HepG2 (cell line): Measurements from ENCODE around the gene MME. TPM values are rescaled to one million over a fixed set of nuclear protein-coding genes. Genes with fewer than 3 reads are reported as not detected.

ENCODE experiments used
- ATAC-seq: fragments of 200-7000 bp; cut with Tn5 transposase; 3 replicates; pipeline ENCODE4 v1.9.1; 2020; ENCODE audit warnings: mild to moderate bottlenecking, moderate library complexity
- BruUV-seq: library from RNA; stranded (reverse); fragments of 400-500 nt; replicated peaks from 2 replicates; lab custom pipeline; 2021; lab: Mats Ljungman, UMichigan
- CTCF ChIA-PET: fragments of 300-600 bp; formaldehyde crosslinking; extraction: SDS; loops from one replicate; lab custom pipeline; 2021; ENCODE audit warnings: low total read pairs, inconsistent platforms, low intra/inter-chr PET ratio; lab: Yijun Ruan, JAX
- POLR2A ChIA-PET: fragments of 350-600 bp; sonication (Branson Sonifier 250); formaldehyde crosslinking; loops from one replicate; lab custom pipeline; 2020; ENCODE audit warnings: antibody characterized with exemption, inconsistent platforms; lab: Yijun Ruan, JAX
- DNase-seq: peaks from one replicate; pipeline ENCODE4 v3.0.0-alpha.2; 2015; ENCODE audit warnings: low spot score
- FAIRE-seq: peaks from 3 replicates; lab custom pipeline; 2011; peaks lifted over from hg19 to GRCh38; lab: Jason Lieb, UNC
- H2AFZ ChIP-seq: one replicate; pipeline ENCODE4 v1.6.1; 2011; ENCODE audit warnings: low read length, inconsistent platforms
- H3K27ac ChIP-seq: fragments of 300-600 bp; 3 replicates; pipeline ENCODE4 v1.8.0; 2011; ENCODE audit warnings: mixed run types, mild to moderate bottlenecking, mixed read lengths, low read length, inconsistent platforms; ENCODE audit not compliant: insufficient read depth; ENCODE audit errors: extremely low read length
- H3K27me3 ChIP-seq, 2 experiments: fragments of 200-600 bp in 1 of 2; 2 replicates in 1 of 2; 3 replicates in 1 of 2; pipeline versions ENCODE4 v1.6.0 to v1.8.0; 2011; ENCODE audit warnings: low read length in 2 of 2, mild to moderate bottlenecking in 2 of 2, moderate library complexity in 2 of 2, inconsistent platforms in 1 of 2; ENCODE audit not compliant: insufficient read depth in 2 of 2, control insufficient read depth in 1 of 2
- H3K36me3 ChIP-seq, 2 experiments: fragments of 200-600 bp in 1 of 2; replicated peaks in 1 of 2; 2 replicates in 1 of 2; 3 replicates in 1 of 2; pipeline versions ENCODE4 v1.5.1 to v1.8.0; 2011; ENCODE audit warnings: low read length in 2 of 2, inconsistent platforms in 1 of 2; ENCODE audit not compliant: insufficient read depth in 2 of 2, control insufficient read depth in 1 of 2
- H3K4me1 ChIP-seq: 2 replicates; pipeline ENCODE4 v1.5.1; 2012; ENCODE audit warnings: low read length, inconsistent platforms; ENCODE audit not compliant: insufficient read depth
- H3K4me2 ChIP-seq: 2 replicates; pipeline ENCODE4 v1.6.0; 2011; ENCODE audit warnings: low read depth, low read length, inconsistent platforms
- H3K4me3 ChIP-seq, 3 experiments: fragments of 200-600 bp in 1 of 3; sonication (generic), shearing (Covaris generic) in 1 of 3; replicated peaks in 1 of 3; 2 replicates each; pipeline ENCODE4 v1.5.1; 2011 to 2016; ENCODE audit warnings: low read length in 3 of 3, inconsistent platforms in 2 of 3, low read depth in 2 of 3, mild to moderate bottlenecking in 2 of 3, control low read depth in 1 of 3, mixed read lengths in 1 of 3; ENCODE audit not compliant: insufficient read depth in 1 of 3
- H3K79me2 ChIP-seq: one replicate; pipeline ENCODE4 v1.6.1; 2011; ENCODE audit warnings: low read length, inconsistent platforms; ENCODE audit not compliant: insufficient read depth
- H3K9ac ChIP-seq: 2 replicates; pipeline ENCODE4 v1.6.0; 2011; ENCODE audit warnings: mild to moderate bottlenecking, low read depth, low read length, inconsistent platforms; ENCODE audit not compliant: insufficient read depth
- H3K9me3 ChIP-seq: 2 replicates; pipeline ENCODE4 v1.5.1; 2012; ENCODE audit warnings: mild to moderate bottlenecking, low read length
- H4K20me1 ChIP-seq: 2 replicates; pipeline ENCODE4 v1.6.0; 2011; ENCODE audit warnings: inconsistent platforms, mild to moderate bottlenecking, low read length, moderate library complexity; ENCODE audit not compliant: insufficient read depth
- ZNF101 ChIP-seq: sonication (generic); formaldehyde crosslinking; IDR thresholded peaks from 2 replicates; pipeline ENCODE4 v1.4.0; 2020; ENCODE audit warnings: mild to moderate bottlenecking, low read depth, missing genetic modification reagents, borderline replicate concordance
- WGBS: methylation state at CpG from one replicate; pipeline ENCODE4 v1.1.6; 2017; ENCODE audit warnings: low lambda C conversion rate; 5-methylcytosine and 5-hydroxymethylcytosine counted together
- in situ Hi-C: cut with HindIII; loops from 2 replicates; pipeline ENCODE4 v1.10.0; 2017; ENCODE audit warnings: low pct_unique_long_range_greater_than_20kb; ENCODE audit not compliant: extremely low pct_ligation_motif_present
- intact Hi-C: fragments of 100-400 bp; cut with micrococcal nuclease; formaldehyde crosslinking; loops from one replicate; pipeline ENCODE4 v1.10.0; 2022; ENCODE audit not compliant: unreplicated experiment
- polyA plus RNA-seq, 8 experiments: library from polyadenylated mRNA; depleted of rRNA in 3 of 8; stranded (reverse) in 7 of 8; unstranded in 1 of 8; fragments of >200 nt; fragmentation: Illumina TruSeq in 4 of 8; extraction: Trizol in 4 of 8; gene quantifications; 2 replicates each; pipeline versions ENCODE4 v1.2.1 to v1.2.3, GENCODE V29; 2011 to 2016; ENCODE audit warnings: low read depth in 4 of 8, missing spikeins in 1 of 8, mixed read lengths in 1 of 8; ENCODE audit not compliant: insufficient read depth in 1 of 8
- total RNA-seq, 5 experiments: library from RNA; depleted of rRNA; stranded (reverse); fragments of >200 nt; fragmentation: Illumina TruSeq; extraction: Trizol; gene quantifications; 2 replicates each; pipeline ENCODE4 v1.2.3, GENCODE V29; 2016; ENCODE audit warnings: low read depth in 1 of 5
- TF ChIP-seq, protein P1 (sequence below): sonication (generic); formaldehyde crosslinking; IDR thresholded peaks from 2 replicates; pipeline ENCODE4 v1.5.0; 2020; ENCODE audit warnings: mild to moderate bottlenecking, missing genetic modification reagents, borderline replicate concordance
- TF ChIP-seq, protein P2 (sequence below): sonication (generic); formaldehyde crosslinking; IDR thresholded peaks from 2 replicates; pipeline ENCODE4 v1.5.0; 2020; ENCODE audit warnings: missing genetic modification reagents
- TF ChIP-seq, protein P3 (sequence below): sonication (generic); formaldehyde crosslinking; IDR thresholded peaks from 2 replicates; pipeline ENCODE4 v1.8.1; 2023; ENCODE audit warnings: mild to moderate bottlenecking, missing genetic modification reagents

Gene MME
- total and polyA plus RNA-seq, 2 of the 13 experiments (the other 11 are each of a cell fraction or from before 2014, with no cell fraction given), result not detected

DNA sequence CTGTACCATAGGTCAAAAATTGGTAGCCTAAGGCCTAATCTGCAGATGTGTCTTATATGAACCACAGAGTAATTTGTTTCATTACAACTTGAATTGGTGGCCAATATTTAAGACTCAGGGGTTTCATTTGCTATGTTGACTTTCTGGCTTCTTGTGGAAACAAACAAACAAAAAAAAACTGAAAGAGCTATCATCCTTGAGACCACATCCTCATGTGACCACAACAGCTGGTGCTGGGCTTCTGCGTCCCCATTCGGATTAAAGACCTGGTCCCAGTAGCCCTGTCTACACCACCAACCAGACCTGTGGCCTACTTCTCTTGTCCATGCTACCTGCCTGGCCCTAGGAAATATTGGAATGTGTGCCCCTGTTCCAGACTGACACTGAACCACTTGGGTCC lies 151.7 kb downstream of the MME start:
- in situ Hi-C loops, result no loop called here
- no peak overlapping the region for H3K4me3 ChIP-seq
- DNase-seq (no peak), FAIRE-seq (no peak), ATAC-seq (no peak)
- intact Hi-C loops, result no loop called here
- WGBS, result 79% methylated on average over 2 of the region's 2 CpGs
- no peak overlapping the region for H3K4me2 ChIP-seq
- no peaks in the 10 kb centered on the region for H4K20me1 ChIP-seq
- H3K4me1 ChIP-seq, result no peaks in the 10 kb centered on the region
- no peaks in the 10 kb centered on the region for H3K9me3 ChIP-seq
- H3K27ac ChIP-seq, result no peak overlapping the region
- no peaks in the 10 kb centered on the region for H3K79me2 ChIP-seq
- H3K9ac ChIP-seq, result no peak overlapping the region
- BruUV-seq, result no TSS peak
- TF ChIP-seq, protein P1, sequence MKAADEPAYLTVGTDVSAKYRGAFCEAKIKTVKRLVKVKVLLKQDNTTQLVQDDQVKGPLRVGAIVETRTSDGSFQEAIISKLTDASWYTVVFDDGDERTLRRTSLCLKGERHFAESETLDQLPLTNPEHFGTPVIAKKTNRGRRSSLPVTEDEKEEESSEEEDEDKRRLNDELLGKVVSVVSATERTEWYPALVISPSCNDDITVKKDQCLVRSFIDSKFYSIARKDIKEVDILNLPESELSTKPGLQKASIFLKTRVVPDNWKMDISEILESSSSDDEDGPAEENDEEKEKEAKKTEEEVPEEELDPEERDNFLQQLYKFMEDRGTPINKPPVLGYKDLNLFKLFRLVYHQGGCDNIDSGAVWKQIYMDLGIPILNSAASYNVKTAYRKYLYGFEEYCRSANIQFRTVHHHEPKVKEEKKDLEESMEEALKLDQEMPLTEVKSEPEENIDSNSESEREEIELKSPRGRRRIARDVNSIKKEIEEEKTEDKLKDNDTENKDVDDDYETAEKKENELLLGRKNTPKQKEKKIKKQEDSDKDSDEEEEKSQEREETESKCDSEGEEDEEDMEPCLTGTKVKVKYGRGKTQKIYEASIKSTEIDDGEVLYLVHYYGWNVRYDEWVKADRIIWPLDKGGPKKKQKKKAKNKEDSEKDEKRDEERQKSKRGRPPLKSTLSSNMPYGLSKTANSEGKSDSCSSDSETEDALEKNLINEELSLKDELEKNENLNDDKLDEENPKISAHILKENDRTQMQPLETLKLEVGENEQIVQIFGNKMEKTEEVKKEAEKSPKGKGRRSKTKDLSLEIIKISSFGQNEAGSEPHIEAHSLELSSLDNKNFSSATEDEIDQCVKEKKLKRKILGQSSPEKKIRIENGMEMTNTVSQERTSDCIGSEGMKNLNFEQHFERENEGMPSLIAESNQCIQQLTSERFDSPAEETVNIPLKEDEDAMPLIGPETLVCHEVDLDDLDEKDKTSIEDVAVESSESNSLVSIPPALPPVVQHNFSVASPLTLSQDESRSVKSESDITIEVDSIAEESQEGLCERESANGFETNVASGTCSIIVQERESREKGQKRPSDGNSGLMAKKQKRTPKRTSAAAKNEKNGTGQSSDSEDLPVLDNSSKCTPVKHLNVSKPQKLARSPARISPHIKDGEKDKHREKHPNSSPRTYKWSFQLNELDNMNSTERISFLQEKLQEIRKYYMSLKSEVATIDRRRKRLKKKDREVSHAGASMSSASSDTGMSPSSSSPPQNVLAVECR (CRISPR knock-in tag), result no peak
- TF ChIP-seq ZNF101, result no peak
- TF ChIP-seq, protein P2, sequence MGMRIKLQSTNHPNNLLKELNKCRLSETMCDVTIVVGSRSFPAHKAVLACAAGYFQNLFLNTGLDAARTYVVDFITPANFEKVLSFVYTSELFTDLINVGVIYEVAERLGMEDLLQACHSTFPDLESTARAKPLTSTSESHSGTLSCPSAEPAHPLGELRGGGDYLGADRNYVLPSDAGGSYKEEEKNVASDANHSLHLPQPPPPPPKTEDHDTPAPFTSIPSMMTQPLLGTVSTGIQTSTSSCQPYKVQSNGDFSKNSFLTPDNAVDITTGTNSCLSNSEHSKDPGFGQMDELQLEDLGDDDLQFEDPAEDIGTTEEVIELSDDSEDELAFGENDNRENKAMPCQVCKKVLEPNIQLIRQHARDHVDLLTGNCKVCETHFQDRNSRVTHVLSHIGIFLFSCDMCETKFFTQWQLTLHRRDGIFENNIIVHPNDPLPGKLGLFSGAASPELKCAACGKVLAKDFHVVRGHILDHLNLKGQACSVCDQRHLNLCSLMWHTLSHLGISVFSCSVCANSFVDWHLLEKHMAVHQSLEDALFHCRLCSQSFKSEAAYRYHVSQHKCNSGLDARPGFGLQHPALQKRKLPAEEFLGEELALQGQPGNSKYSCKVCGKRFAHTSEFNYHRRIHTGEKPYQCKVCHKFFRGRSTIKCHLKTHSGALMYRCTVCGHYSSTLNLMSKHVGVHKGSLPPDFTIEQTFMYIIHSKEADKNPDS (CRISPR knock-in tag), result no peak
- TF ChIP-seq, protein P3, sequence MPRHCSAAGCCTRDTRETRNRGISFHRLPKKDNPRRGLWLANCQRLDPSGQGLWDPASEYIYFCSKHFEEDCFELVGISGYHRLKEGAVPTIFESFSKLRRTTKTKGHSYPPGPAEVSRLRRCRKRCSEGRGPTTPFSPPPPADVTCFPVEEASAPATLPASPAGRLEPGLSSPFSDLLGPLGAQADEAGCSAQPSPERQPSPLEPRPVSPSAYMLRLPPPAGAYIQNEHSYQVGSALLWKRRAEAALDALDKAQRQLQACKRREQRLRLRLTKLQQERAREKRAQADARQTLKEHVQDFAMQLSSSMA (CRISPR knock-in tag), result no peak
- POLR2A ChIA-PET, result no interaction called here
- H2AFZ ChIP-seq, result no peak overlapping the region
- H3K27me3 ChIP-seq, result no peaks in the 10 kb centered on the region
- H3K36me3 ChIP-seq, result no peaks in the 10 kb centered on the region
- CTCF ChIA-PET, result no interaction called here
